Kidney (tissue), 14 donors: ENCODE measurements around the gene AFDN. TPM values are rescaled to one million over a fixed set of nuclear protein-coding genes. Genes with fewer than 3 reads are reported as not detected.

ENCODE experiments used
- DNase-seq, 5 donors: peaks; one replicate each; pipeline ENCODE4 v3.0.0-alpha.2; 2013 to 2020
- FAIRE-seq: peaks from 2 replicates; lab custom pipeline; 2012; peaks lifted over from hg19 to GRCh38; lab: Jason Lieb, UNC
- H3K27ac ChIP-seq, 2 donors: one replicate each; pipeline ENCODE4 v1.7.0; 2013; ENCODE audit warnings: low read depth in 2 of 2, low read length in 2 of 2, inconsistent platforms in 1 of 2
- H3K27me3 ChIP-seq: one replicate; pipeline ENCODE4 v1.7.1; 2013; ENCODE audit warnings: low read length, inconsistent platforms; ENCODE audit not compliant: control insufficient read depth, insufficient read depth
- H3K36me3 ChIP-seq, 3 donors: one replicate each; pipeline versions ENCODE4 v1.7.0 to v1.7.1; 2013; ENCODE audit warnings: low read length in 3 of 3, control low read depth in 1 of 3, inconsistent platforms in 1 of 3; ENCODE audit not compliant: insufficient read depth in 3 of 3, control insufficient read depth in 2 of 3
- H3K4me1 ChIP-seq, 3 donors: one replicate each; pipeline versions ENCODE4 v1.7.0 to v1.7.1; 2013; ENCODE audit warnings: low read length in 3 of 3, inconsistent platforms in 1 of 3, low read depth in 1 of 3; ENCODE audit not compliant: control insufficient read depth in 2 of 3, insufficient read depth in 2 of 3
- H3K4me3 ChIP-seq, 3 donors: one replicate each; pipeline versions ENCODE4 v1.7.0 to v1.8.1; 2013; ENCODE audit warnings: low read length in 3 of 3, control low read depth in 1 of 3, inconsistent platforms in 1 of 3
- H3K9ac ChIP-seq, 3 donors: one replicate each; pipeline versions ENCODE4 v1.7.0 to v1.7.1; 2013; ENCODE audit warnings: low read length in 3 of 3, control low read depth in 1 of 3, inconsistent platforms in 1 of 3
- H3K9me3 ChIP-seq, 3 donors: one replicate each; pipeline versions ENCODE4 v1.7.0 to v1.7.1; 2013; ENCODE audit warnings: low read length in 3 of 3, control low read depth in 1 of 3, inconsistent platforms in 1 of 3; ENCODE audit not compliant: control insufficient read depth in 2 of 3, insufficient read depth in 1 of 3
- CTCF ChIP-seq: IDR thresholded peaks from 3 replicates; pipeline ENCODE4 v1.5.1; 2012; ENCODE audit warnings: mild to moderate bottlenecking, moderate library complexity, borderline replicate concordance; ENCODE audit not compliant: insufficient read depth; ENCODE audit errors: extremely low read depth
- intact Hi-C: fragments of 100-400 bp; cut with DNase I; formaldehyde crosslinking; loops from one replicate; pipeline ENCODE4 v1.11.1; 2022
- polyA plus RNA-seq: library from polyadenylated mRNA; stranded (reverse); fragments of 350-450 nt; fragmentation: Illumina TruSeq; extraction: RNeasy Lipid Tissue Mini Kit (QIAGEN cat#74804); gene quantifications from one replicate; pipeline ENCODE4 v1.2.3, GENCODE V29; 2014; ENCODE audit warnings: low read depth, low replicate concordance; ENCODE audit not compliant: insufficient read depth
- total RNA-seq: library from RNA; stranded (reverse); fragmentation: NEBNext Ultra II Directional; extraction: Animal tissue kit (Norgen Biotek cat#: 25700); gene quantifications from one replicate; pipeline ENCODE4 v1.2.1, GENCODE V29; 2021
- donor health status: control.
- donor health status: control.
- donor health status: control.
- donor health status: control.
- donor health status: control.
- donor health status: DM: yes; HTN: yes; CAD: no.
- donor health status: Normal renal cell carcinoma (clear cell type).

The AFDN gene
- total and polyA plus RNA-seq, 2 donors from 2014 or later = 21.5 to 175 TPM

GRCh38 chr6:167851370-167851952, 24.8 kb downstream of the AFDN start:
- peaks cover 0 to 26% (median 12%) of the 10 kb centered on the region in 3 donors for H3K4me1 ChIP-seq
- peak overlapping the region; percentile 41 to 48 for H3K27ac ChIP-seq
- H3K36me3 ChIP-seq = no peaks in the 10 kb centered on the region
- H3K4me3 ChIP-seq = no peak overlapping the region
- FAIRE-seq (no peak), DNase-seq (no peak)
- TF ChIP-seq CTCF = no peak
- no peaks in the 10 kb centered on the region for H3K27me3 ChIP-seq
- intact Hi-C loops = no loop called here
- no peaks in the 10 kb centered on the region for H3K9me3 ChIP-seq
- H3K9ac ChIP-seq = no peak overlapping the region

DNA sequence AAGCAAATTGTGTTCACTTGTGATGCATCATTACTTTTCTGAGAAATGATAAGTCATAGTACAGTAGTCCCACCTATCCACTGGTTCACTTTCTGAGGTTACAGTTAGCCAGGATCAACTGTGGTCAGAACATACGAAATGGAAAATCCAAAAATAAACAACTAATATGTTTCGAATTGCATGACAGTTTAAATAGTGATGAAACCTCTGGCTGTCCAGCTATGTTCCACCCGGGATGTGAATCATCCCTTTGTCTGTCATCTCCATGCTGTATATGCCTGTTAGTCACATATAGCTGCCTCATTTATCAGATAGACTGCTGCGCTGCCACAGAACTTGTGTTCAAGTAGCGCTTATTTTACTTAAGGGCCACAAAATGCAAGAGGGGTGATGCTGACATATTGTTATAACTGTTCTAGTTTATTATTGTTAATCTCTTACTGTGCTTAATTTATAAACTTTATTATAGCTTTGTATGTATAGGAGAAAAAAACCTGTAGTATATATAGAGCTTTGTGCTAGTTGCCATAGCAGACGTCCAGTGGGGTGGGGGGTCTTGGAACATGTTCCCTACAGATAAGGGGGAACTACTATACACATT, 29.2 kb downstream of the AFDN start:
- Histone ChIP-seq H3K9me3 (no peaks in the 10 kb centered on the region), H3K27me3 (no peaks in the 10 kb centered on the region), H3K9ac (no peak overlapping the region), H3K27ac (no peak overlapping the region), H3K36me3 (no peaks in the 10 kb centered on the region), H3K4me1 (peaks cover 0 to 23% (median 13%) of the 10 kb centered on the region in 3 donors), H3K4me3 (no peak overlapping the region)
- intact Hi-C loops = no loop called here
- DNase-seq (no peak), FAIRE-seq (no peak)
- no peak for TF ChIP-seq CTCF

- H3K9ac ChIP-seq = no peak overlapping the region
- peaks cover 0 to 24% (median 13%) of the 10 kb centered on the region in 3 donors for H3K4me1 ChIP-seq
- H3K27ac ChIP-seq = no peak overlapping the region
- H3K27me3 ChIP-seq = no peaks in the 10 kb centered on the region
- H3K9me3 ChIP-seq = no peaks in the 10 kb centered on the region
- H3K36me3 ChIP-seq = no peaks in the 10 kb centered on the region
- no peak overlapping the region for H3K4me3 ChIP-seq
- DNase-seq (no peak), FAIRE-seq (no peak)
- no peak for TF ChIP-seq CTCF
- intact Hi-C loops = no loop called here
These were observed 29.8 kb downstream of the AFDN start for GRCh38 chr6:167856474-167856873.
